HL-60 (cell line): ENCODE measurements around the gene NLRP10.

Source experiments
- DNase-seq, 2 experiments: peaks; one replicate each; pipeline ENCODE4 v3.0.0-alpha.2; 2010 to 2020; ENCODE audit warnings: low read depth in 1 of 2, low spot score in 1 of 2
- H3K27ac ChIP-seq: fragments of 250-450 bp; sonication (Bioruptor Pico); replicated peaks from 2 replicates; pipeline ENCODE4 v1.5.1; 2020; ENCODE audit warnings: mild to moderate bottlenecking, moderate library complexity
- H3K27me3 ChIP-seq: fragments of 250-450 bp; sonication (Bioruptor Pico); 2 replicates; pipeline ENCODE4 v1.5.1; 2021; ENCODE audit warnings: mild to moderate bottlenecking, moderate library complexity; ENCODE audit not compliant: insufficient read depth, poor library complexity, severe bottlenecking
- H3K4me3 ChIP-seq: replicated peaks from 2 replicates; pipeline ENCODE4 v1.5.1; 2011; ENCODE audit warnings: mild to moderate bottlenecking, control low read depth, low read length; ENCODE audit not compliant: insufficient read depth
- CTCF ChIP-seq: IDR thresholded peaks from one replicate; pipeline ENCODE4 v1.5.1; 2011; ENCODE audit warnings: low read length, control low read depth, inconsistent platforms; ENCODE audit not compliant: insufficient read depth
- GABPA ChIP-seq: IDR thresholded peaks from 2 replicates; pipeline ENCODE4 v1.6.1; 2012; ENCODE audit warnings: low read depth
- POLR2AphosphoS5 ChIP-seq: IDR thresholded peaks from 2 replicates; pipeline ENCODE4 v1.6.1; 2012; ENCODE audit warnings: low read depth
- REST ChIP-seq: IDR thresholded peaks from 2 replicates; pipeline ENCODE4 v1.6.1; 2012; ENCODE audit warnings: low read depth; ENCODE audit not compliant: insufficient replicate concordance
- SPI1 ChIP-seq: IDR thresholded peaks from 2 replicates; pipeline ENCODE4 v1.6.1; 2012; ENCODE audit warnings: low read depth, mild to moderate bottlenecking, borderline replicate concordance

Gene NLRP10

DNA sequence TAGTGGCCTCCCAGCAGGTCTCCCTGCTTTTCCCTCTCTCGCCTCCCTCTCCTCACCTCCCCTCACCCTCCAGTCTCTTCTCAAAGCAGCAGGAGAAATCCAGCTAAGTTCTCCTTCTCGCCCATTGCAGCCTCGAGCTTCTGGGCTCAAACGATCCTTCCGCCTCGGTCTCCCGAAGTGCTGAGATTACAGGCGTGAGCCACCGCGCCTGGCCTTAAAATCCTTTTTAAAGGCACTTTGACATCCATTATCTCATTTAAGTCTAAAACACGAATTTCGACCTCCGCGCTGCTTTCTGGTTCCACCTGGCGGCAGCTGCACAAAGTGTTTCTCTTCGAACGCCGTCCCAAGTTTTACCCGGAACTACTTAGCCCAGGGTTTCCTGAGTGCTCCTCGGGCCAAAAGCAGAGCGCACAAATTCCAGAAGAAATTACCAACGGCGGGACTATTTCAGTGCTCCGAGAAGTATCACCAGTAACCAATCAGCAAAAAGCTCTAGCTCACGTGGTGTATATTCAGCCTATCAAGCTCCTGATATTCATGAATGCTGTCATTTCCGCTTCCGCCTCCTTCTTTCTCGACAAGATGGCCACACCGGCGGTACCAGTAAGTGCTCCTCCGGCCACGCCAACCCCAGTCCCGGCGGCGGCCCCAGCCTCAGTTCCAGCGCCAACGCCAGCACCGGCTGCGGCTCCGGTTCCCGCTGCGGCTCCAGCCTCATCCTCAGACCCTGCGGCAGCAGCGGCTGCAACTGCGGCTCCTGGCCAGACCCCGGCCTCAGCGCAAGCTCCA lies 21.7 kb upstream of the NLRP10 start, which contains the start of gene EIF3F:
EIF3F (plus strand) TSS at position 570 of the 792 bp plus-strand sequence; CDS start at position 586, 16 bp downstream.
- Histone ChIP-seq H3K27me3 (no peaks in the 10 kb centered on the region), H3K4me3 (peak within 1 kb of the TSS; percentile 83), H3K27ac (peak within 1 kb of the TSS; percentile 88)
- DNase-seq, result peak; percentile 98
- TF ChIP-seq SPI1, result 0 out of 2 replicates have a peak, but pooled peaks have one; percentile 8
- TF ChIP-seq REST, result no peak
- TF ChIP-seq POLR2AphosphoS5, result peak; percentile 73
- peak; percentile 95 for TF ChIP-seq GABPA
- TF ChIP-seq CTCF, result peak; percentile 62

DNA sequence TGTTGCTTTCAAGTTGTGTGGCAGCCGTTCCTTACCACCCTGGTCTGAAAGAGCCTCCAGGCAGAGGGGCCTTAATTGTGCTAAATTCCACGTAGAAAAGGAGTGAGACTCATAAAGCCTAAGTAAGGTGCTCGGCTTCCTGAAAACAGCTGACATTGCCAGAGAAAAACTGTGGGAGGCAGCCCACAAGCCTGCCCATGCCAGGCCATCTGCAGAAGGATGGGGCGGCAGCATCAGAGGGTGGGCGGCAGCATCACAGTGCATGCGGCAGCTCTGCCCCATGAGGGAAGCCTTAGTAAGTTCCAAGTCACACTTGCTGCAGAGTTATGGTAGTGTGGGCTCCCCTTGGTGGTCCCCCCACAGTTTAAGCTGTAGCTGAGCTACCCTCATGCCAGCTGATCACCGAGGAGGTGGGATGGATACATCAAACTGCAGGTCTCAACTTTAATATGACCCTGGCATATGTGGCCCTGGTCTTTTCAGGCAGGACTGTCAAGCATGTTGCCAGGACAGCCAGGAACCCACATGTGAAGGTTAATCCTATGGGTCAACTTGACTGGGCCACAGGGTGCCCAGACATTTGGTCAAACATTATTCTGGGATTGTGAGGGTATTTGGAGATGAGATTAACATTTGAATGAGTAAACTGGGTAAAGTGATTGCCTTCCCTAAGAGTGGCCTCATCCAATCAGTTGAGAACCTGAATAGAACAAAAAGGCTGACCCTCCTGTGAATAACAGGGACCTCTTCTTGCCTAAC lies 18.8 kb upstream of the NLRP10 start:
- DNase-seq, result no peak
- TF ChIP-seq GABPA, result no peak
- TF ChIP-seq SPI1, result no peak
- no peak for TF ChIP-seq CTCF
- TF ChIP-seq POLR2AphosphoS5, result no peak
- no peak for TF ChIP-seq REST
- Histone ChIP-seq H3K27ac (no peak overlapping the region), H3K4me3 (no peak overlapping the region), H3K27me3 (no peaks in the 10 kb centered on the region)

GRCh38 chr11:7982582-7983119 lies 17.4 kb upstream of the NLRP10 start:
- Histone ChIP-seq H3K27me3 (no peaks in the 10 kb centered on the region), H3K27ac (no peak overlapping the region), H3K4me3 (no peak overlapping the region)
- TF ChIP-seq GABPA, result no peak
- no peak for TF ChIP-seq REST
- TF ChIP-seq CTCF, result no peak
- no peak for TF ChIP-seq POLR2AphosphoS5
- TF ChIP-seq SPI1, result no peak
- DNase-seq, result no peak
